Suprapubic skin (tissue), 3 donors: ENCODE measurements around the gene PPIAL4G.
"Not testable (repeated sequence)": the region's sequence is repeated elsewhere in the genome, so short reads cannot be mapped to it uniquely, and the experiment has no call there.

Source experiments
- EP300 ChIP-seq: sonication (generic); formaldehyde crosslinking; IDR thresholded peaks from one replicate; pipeline ENCODE4 v1.6.1; 2017; ENCODE audit warnings: antibody characterized with exemption
- POLR2A ChIP-seq, 2 donors: fragments of 450-650 bp; IDR thresholded peaks; one replicate each; pipeline ENCODE4 v1.6.1; 2017; ENCODE audit warnings: antibody characterized with exemption in 2 of 2, mild to moderate bottlenecking in 2 of 2, moderate library complexity in 2 of 2
- TF ChIP-seq, protein P1 (sequence below), 2 donors: fragments of 200-600 bp in 1 of 2; fragments of 450-650 bp in 1 of 2; sonication (generic) in 1 of 2; IDR thresholded peaks; one replicate each; pipeline ENCODE4 v1.5.1; 2016 to 2019; ENCODE audit warnings: antibody characterized with exemption in 2 of 2, mild to moderate bottlenecking in 1 of 2, moderate library complexity in 1 of 2

DNA sequence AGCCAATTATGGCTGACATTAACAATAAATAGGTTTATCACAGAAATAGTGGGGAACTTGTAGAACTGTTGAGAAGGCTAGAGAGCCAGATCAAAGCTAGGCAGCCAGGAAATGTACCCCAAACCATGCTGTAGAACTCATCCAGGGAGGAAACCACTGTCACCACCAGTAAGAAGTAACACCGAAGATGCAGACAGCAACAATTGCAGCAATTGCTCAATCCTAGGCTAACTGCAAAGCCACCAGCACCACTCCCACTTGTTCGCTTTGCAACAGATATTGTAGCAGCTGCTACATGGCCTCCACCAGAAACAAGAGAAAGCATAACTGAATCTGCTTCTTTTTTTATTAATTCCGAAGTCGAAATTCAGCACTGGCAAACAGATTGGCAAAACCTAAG lies 2.0 kb downstream of the PPIAL4G start:
- TF ChIP-seq, protein P1, sequence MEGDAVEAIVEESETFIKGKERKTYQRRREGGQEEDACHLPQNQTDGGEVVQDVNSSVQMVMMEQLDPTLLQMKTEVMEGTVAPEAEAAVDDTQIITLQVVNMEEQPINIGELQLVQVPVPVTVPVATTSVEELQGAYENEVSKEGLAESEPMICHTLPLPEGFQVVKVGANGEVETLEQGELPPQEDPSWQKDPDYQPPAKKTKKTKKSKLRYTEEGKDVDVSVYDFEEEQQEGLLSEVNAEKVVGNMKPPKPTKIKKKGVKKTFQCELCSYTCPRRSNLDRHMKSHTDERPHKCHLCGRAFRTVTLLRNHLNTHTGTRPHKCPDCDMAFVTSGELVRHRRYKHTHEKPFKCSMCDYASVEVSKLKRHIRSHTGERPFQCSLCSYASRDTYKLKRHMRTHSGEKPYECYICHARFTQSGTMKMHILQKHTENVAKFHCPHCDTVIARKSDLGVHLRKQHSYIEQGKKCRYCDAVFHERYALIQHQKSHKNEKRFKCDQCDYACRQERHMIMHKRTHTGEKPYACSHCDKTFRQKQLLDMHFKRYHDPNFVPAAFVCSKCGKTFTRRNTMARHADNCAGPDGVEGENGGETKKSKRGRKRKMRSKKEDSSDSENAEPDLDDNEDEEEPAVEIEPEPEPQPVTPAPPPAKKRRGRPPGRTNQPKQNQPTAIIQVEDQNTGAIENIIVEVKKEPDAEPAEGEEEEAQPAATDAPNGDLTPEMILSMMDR (IDR thresholded peaks at IDR 0.05), result not testable (repeated sequence)
- not testable (repeated sequence) for TF ChIP-seq POLR2A (IDR thresholded peaks at IDR 0.05); EP300
